SK-N-SH (cell line): ENCODE results near the gene HTR6. TPM values are rescaled to one million over a fixed set of nuclear protein-coding genes. Genes with fewer than 3 reads are reported as not detected.

Experiments
- CTCF ChIA-PET: fragments of 300-600, 350-600 bp; formaldehyde crosslinking; extraction: SDS; loops from one replicate; lab custom pipeline; 2021; lab: Yijun Ruan, JAX
- POLR2A ChIA-PET: fragments of 350-600 bp; sonication (Branson Sonifier 250); formaldehyde crosslinking; extraction: SDS; loops from one replicate; lab custom pipeline; 2020; ENCODE audit warnings: antibody characterized with exemption, inconsistent platforms; lab: Yijun Ruan, JAX
- DNase-seq: peaks from one replicate; pipeline ENCODE4 v3.0.0; 2012
- H2AFZ ChIP-seq: fragments of 200-600 bp; sonication (generic); 2 replicates; pipeline ENCODE4 v1.8.1; 2016; ENCODE audit warnings: antibody characterized with exemption, mild to moderate bottlenecking, low read depth
- H3F3A ChIP-seq: fragments of 200-600 bp; sonication (generic); replicated peaks from 2 replicates; pipeline ENCODE3; 2016; ENCODE audit warnings: antibody characterized with exemption, mild to moderate bottlenecking; ENCODE audit not compliant: insufficient read depth
- H3K27ac ChIP-seq, 2 experiments: fragments of 200-500 bp in 1 of 2; fragments of 200-600 bp in 1 of 2; sonication (Bioruptor generic) in 1 of 2; sonication (generic), shearing (Covaris generic) in 1 of 2; 2 replicates each; pipeline versions ENCODE4 v1.5.1 to v1.6.1; 2014 to 2016; ENCODE audit warnings: low read depth in 2 of 2, inconsistent platforms in 1 of 2, low read length in 1 of 2, mild to moderate bottlenecking in 1 of 2, mixed read lengths in 1 of 2
- H3K27me3 ChIP-seq: fragments of 200-600 bp; sonication (generic), shearing (Covaris generic); 2 replicates; pipeline ENCODE4 v1.6.1; 2016; ENCODE audit warnings: mixed run types; ENCODE audit not compliant: insufficient read depth
- H3K36me3 ChIP-seq, 2 experiments: fragments of 200-500 bp in 1 of 2; fragments of 200-600 bp in 1 of 2; sonication (Bioruptor generic) in 1 of 2; sonication (generic) in 1 of 2; replicated peaks in 1 of 2; 2 replicates each; pipeline versions ENCODE3 to v1.5.1; 2014 to 2016; ENCODE audit warnings: low read length in 1 of 2, mild to moderate bottlenecking in 1 of 2; ENCODE audit not compliant: insufficient read depth in 2 of 2, control insufficient read depth in 1 of 2
- H3K4me1 ChIP-seq, 2 experiments: fragments of 200-500 bp in 1 of 2; fragments of 200-600 bp in 1 of 2; sonication (Bioruptor generic) in 1 of 2; sonication (generic), shearing (Covaris generic) in 1 of 2; 2 replicates each; pipeline versions ENCODE4 v1.5.1 to v1.6.1; 2014 to 2016; ENCODE audit warnings: low read depth in 1 of 2, low read length in 1 of 2, mixed run types in 1 of 2; ENCODE audit not compliant: insufficient read depth in 2 of 2, control insufficient read depth in 1 of 2
- H3K4me2 ChIP-seq: fragments of 200-600 bp; sonication (generic), shearing (Covaris generic); 2 replicates; pipeline ENCODE4 v1.6.1; 2017; ENCODE audit warnings: mixed run types
- H3K4me3 ChIP-seq, 2 experiments: fragments of 200-500 bp in 1 of 2; fragments of 200-600 bp in 1 of 2; sonication (Bioruptor generic) in 1 of 2; sonication (generic), shearing (Covaris generic) in 1 of 2; 2 replicates each; pipeline versions ENCODE4 v1.5.1 to v1.8.1; 2014 to 2016; ENCODE audit warnings: low read depth in 2 of 2, inconsistent platforms in 1 of 2, low read length in 1 of 2, mild to moderate bottlenecking in 1 of 2, mixed read lengths in 1 of 2, moderate library complexity in 1 of 2
- H3K79me2 ChIP-seq: fragments of 200-600 bp; sonication (generic); 2 replicates; pipeline ENCODE4 v1.8.1; 2017; ENCODE audit warnings: mild to moderate bottlenecking; ENCODE audit not compliant: insufficient read depth
- H3K9ac ChIP-seq: fragments of 200-600 bp; sonication (generic); 2 replicates; pipeline ENCODE4 v1.6.1; 2017; ENCODE audit warnings: mixed run types
- H3K9me2 ChIP-seq: fragments of 200-600 bp; sonication (generic); 2 replicates; pipeline ENCODE4 v1.6.1; 2017; ENCODE audit warnings: mixed run types
- H3K9me3 ChIP-seq: fragments of 200-600 bp; sonication (generic); 2 replicates; pipeline ENCODE4 v1.6.1; 2017; ENCODE audit warnings: mixed run types, mild to moderate bottlenecking, moderate library complexity
- H4K20me1 ChIP-seq: fragments of 200-600 bp; sonication (generic); 2 replicates; pipeline ENCODE4 v1.6.1; 2017; ENCODE audit warnings: mild to moderate bottlenecking, mixed run types; ENCODE audit not compliant: insufficient read depth
- CHD2 ChIP-seq: fragments of 150-350 bp; IDR thresholded peaks from 2 replicates; pipeline ENCODE4 v1.6.1; 2018; ENCODE audit warnings: low read length; ENCODE audit not compliant: partially characterized antibody
- ELF1 ChIP-seq: IDR thresholded peaks from 2 replicates; pipeline ENCODE4 v1.4.0; 2012
- EP300 ChIP-seq, 2 experiments: IDR thresholded peaks; 2 replicates each; pipeline versions ENCODE4 v1.4.0 to v1.6.1; 2012; ENCODE audit warnings: borderline replicate concordance in 1 of 2, low read depth in 1 of 2, low read length in 1 of 2
- EZH2phosphoT487 ChIP-seq: fragments of 200-600 bp; sonication (generic); IDR thresholded peaks from 2 replicates; pipeline ENCODE4 v1.6.1; 2017; ENCODE audit warnings: low read depth, mixed run types, mild to moderate bottlenecking, antibody characterized with exemption, moderate library complexity, borderline replicate concordance
- FOSL2 ChIP-seq: IDR thresholded peaks from 2 replicates; pipeline ENCODE4 v1.4.0; 2012; ENCODE audit warnings: low read depth, mild to moderate bottlenecking, moderate library complexity, borderline replicate concordance
- FOXJ3 ChIP-seq: sonication (generic); formaldehyde crosslinking; IDR thresholded peaks from 2 replicates; pipeline ENCODE4 v1.5.1; 2020; ENCODE audit warnings: mild to moderate bottlenecking, missing genetic modification reagents
- GATA2 ChIP-seq: sonication (generic); formaldehyde crosslinking; IDR thresholded peaks from 2 replicates; pipeline ENCODE4 v1.5.0; 2020; ENCODE audit warnings: mild to moderate bottlenecking, missing genetic modification reagents
- JUND ChIP-seq: IDR thresholded peaks from 2 replicates; pipeline ENCODE4 v1.4.0; 2012
- MXI1 ChIP-seq: IDR thresholded peaks from 2 replicates; pipeline ENCODE4 v1.6.1; 2012; ENCODE audit warnings: mild to moderate bottlenecking, low read depth, low read length, improper control_type of control experiment
- NFIC ChIP-seq: IDR thresholded peaks from 2 replicates; pipeline ENCODE4 v1.4.0; 2012; ENCODE audit warnings: borderline replicate concordance
- PBX3 ChIP-seq: IDR thresholded peaks from 2 replicates; pipeline ENCODE4; 2012
- RXRA ChIP-seq: IDR thresholded peaks from 2 replicates; pipeline ENCODE4 v1.4.0; 2012; ENCODE audit warnings: low read depth, mild to moderate bottlenecking, borderline replicate concordance
- SMC3 ChIP-seq: IDR thresholded peaks from 2 replicates; pipeline ENCODE4 v1.6.1; 2012; ENCODE audit warnings: low read depth, low read length, improper control_type of control experiment
- TAF1 ChIP-seq: IDR thresholded peaks from 2 replicates; pipeline ENCODE4 v1.6.1; 2012; ENCODE audit warnings: low read depth, mild to moderate bottlenecking, low read length, moderate library complexity, borderline replicate concordance
- TEAD4 ChIP-seq: IDR thresholded peaks from 2 replicates; pipeline ENCODE4 v1.4.0; 2012; ENCODE audit warnings: mild to moderate bottlenecking, borderline replicate concordance; ENCODE audit not compliant: insufficient read depth
- USF2 ChIP-seq: fragments of 150-350 bp; IDR thresholded peaks from 2 replicates; pipeline ENCODE4 v1.6.1; 2017; ENCODE audit warnings: antibody characterized with exemption, low read length, low read depth, borderline replicate concordance
- WGBS: methylation state at CpG from one replicate; pipeline ENCODE4 v1.1.6; 2017; ENCODE audit warnings: low lambda C conversion rate; 5-methylcytosine and 5-hydroxymethylcytosine counted together
- polyA plus RNA-seq, 3 experiments: library from polyadenylated mRNA; depleted of rRNA; stranded (reverse); fragments of >200 nt; gene quantifications; 2 replicates each; pipeline ENCODE4 v1.2.3, GENCODE V29; 2012
- TF ChIP-seq, protein P1 (sequence below): fragments of 150-350 bp; IDR thresholded peaks from 2 replicates; pipeline ENCODE4 v1.6.1; 2016; ENCODE audit warnings: mild to moderate bottlenecking, low read depth, low read length
- TF ChIP-seq, protein P2 (sequence below): IDR thresholded peaks from 2 replicates; pipeline ENCODE4 v1.4.0; 2012; ENCODE audit warnings: low read depth

The HTR6 gene
- polyA plus RNA-seq, 1 of the 3 experiments (the other 2 are of a cell fraction), result 0.05 TPM

DNA sequence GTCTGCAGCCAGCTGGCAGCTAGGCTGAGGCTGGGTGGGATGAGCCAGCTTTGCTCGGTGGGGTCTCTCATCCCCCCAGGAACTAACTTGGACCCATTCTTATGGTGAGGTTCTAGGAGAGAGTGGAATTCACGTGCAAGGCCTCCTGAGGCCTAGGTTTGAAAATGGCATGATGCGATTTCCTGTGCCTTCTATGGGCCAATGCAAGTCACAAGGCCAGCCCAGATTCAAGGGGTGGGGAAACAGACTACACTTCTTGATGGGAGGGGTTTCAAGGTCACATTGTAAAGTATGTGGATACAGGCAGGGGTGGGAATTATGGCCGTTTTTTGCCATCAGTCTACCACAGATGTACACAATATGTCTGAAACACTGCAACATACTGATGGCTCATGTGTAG lies 48.3 kb downstream of the HTR6 start:
- no peak for TF ChIP-seq TAF1
- TF ChIP-seq FOSL2, result no peak
- no peak for TF ChIP-seq FOXJ3 (CRISPR knock-in tag)
- TF ChIP-seq PBX3, result no peak
- no peak for TF ChIP-seq MXI1
- TF ChIP-seq, protein P1, sequence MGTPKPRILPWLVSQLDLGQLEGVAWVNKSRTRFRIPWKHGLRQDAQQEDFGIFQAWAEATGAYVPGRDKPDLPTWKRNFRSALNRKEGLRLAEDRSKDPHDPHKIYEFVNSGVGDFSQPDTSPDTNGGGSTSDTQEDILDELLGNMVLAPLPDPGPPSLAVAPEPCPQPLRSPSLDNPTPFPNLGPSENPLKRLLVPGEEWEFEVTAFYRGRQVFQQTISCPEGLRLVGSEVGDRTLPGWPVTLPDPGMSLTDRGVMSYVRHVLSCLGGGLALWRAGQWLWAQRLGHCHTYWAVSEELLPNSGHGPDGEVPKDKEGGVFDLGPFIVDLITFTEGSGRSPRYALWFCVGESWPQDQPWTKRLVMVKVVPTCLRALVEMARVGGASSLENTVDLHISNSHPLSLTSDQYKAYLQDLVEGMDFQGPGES, result no peak
- TF ChIP-seq SMC3, result no peak
- TF ChIP-seq GATA2 (CRISPR knock-in tag), result no peak
- TF ChIP-seq USF2, result no peak
- TF ChIP-seq JUND, result no peak
- no peak for TF ChIP-seq RXRA
- TF ChIP-seq NFIC, result no peak
- TF ChIP-seq TEAD4, result no peak
- no peak for TF ChIP-seq ELF1
- TF ChIP-seq EZH2phosphoT487, result no peak
- no peak for TF ChIP-seq EP300 (IDR thresholded peaks at IDR 0.05; ENCODE audit: borderline replicate concordance in 1 of 2, low read depth in 1 of 2, low read length in 1 of 2)
- no peak for TF ChIP-seq CHD2
- TF ChIP-seq, protein P2, sequence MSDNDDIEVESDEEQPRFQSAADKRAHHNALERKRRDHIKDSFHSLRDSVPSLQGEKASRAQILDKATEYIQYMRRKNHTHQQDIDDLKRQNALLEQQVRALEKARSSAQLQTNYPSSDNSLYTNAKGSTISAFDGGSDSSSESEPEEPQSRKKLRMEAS, result no peak
- no peaks in the 10 kb centered on the region for H3K4me1 ChIP-seq
- no peaks in the 10 kb centered on the region for H3K27me3 ChIP-seq
- H4K20me1 ChIP-seq, result no peaks in the 10 kb centered on the region
- no peak overlapping the region for H2AFZ ChIP-seq
- H3K79me2 ChIP-seq, result no peaks in the 10 kb centered on the region
- POLR2A ChIA-PET, result no interaction called here
- H3K9ac ChIP-seq, result no peak overlapping the region
- no peaks in the 10 kb centered on the region for H3K9me3 ChIP-seq
- no peaks in the 10 kb centered on the region for H3K36me3 ChIP-seq
- no peak overlapping the region for H3K4me3 ChIP-seq
- 79% methylated on average over 4 of the region's 4 CpGs for WGBS
- CTCF ChIA-PET, result interaction anchor here (5.2 to 17.6 kb wide), 2 partner anchors 9 to 44 kb away, joined by 43 to 553 read pairs; partner anchors contain the start of gene HTR6
- no peak for DNase-seq
- no peaks in the 10 kb centered on the region for H3K9me2 ChIP-seq
- H3F3A ChIP-seq, result no peaks in the 10 kb centered on the region
- no peak overlapping the region for H3K27ac ChIP-seq
- H3K4me2 ChIP-seq, result no peak overlapping the region
